Measurements from ENCODE around the gene SCGB1C1. TPM values are rescaled to one million over a fixed set of nuclear protein-coding genes. Genes with fewer than 3 reads are reported as not detected.
"Not testable (repeated sequence)": the region's sequence is repeated elsewhere in the genome, so short reads cannot be mapped to it uniquely, and the experiment has no call there.

SCGB1C1 gene
- total RNA-seq, 1 donor from 2014 or later, result not detected

DNA sequence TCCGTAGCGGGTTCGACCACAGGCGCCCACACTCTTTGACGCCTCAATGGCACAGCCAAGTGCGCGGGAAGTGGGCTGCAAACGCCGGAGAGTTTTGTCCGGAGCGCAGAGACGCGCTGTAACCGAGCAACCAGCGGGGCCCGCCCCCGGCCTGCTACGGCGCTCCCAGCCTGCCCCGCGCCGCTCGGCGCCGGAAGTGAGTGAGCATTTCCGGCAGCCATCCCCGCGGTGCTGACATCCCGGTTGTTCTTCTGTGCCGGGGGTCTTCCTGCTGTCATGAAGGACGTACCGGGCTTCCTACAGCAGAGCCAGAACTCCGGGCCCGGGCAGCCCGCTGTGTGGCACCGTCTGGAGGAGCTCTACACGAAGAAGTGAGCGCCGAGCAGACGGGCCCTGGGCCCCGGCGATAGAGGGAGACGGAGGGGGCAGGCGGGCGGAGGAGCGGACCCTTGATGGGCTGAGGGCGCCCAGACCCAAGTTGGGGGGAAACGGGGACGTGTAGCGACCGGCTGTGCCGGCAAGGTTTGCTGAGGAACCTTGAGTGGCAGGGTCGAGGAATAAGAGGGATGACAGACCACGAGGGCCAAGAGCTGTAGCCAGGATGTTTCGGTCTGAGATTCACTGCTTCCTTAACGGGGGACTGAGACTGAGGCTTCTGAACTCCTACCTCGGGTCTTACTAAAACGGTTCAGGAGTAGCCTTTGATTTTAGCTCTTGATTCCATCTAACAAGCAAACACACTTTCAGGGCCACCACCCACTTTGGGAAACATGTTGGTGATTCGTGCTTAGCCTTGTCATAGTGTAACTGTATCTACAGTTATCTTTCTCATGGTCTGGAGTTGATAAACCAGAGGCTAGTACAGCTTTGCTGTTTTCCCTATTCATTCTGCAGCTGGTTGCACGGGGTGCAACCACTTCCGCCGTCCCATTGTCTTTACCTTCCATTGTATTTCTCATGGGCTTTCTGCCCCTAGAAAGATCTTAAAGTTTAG is 44.2 kb downstream of the SCGB1C1 start, which contains the start of gene PSMD13:
Gene PSMD13 (plus strand): TSS at position 203 of the 994 bp plus-strand sequence. CDS start 74 bp downstream, at position 277.
- Histone ChIP-seq H3F3A (ENCODE audit: low read depth) (peaks cover 12% of the 10 kb centered on the region), H3K27me3 (no peaks in the 10 kb centered on the region), H3K79me2 (ENCODE audit: low read depth) (peaks cover 46% of the 10 kb centered on the region), H3K4me3 (peak within 1 kb of the TSS; percentile 89), H3K9me3 (ENCODE audit: low read depth) (no peaks in the 10 kb centered on the region), H2AFZ (replicated peaks) (peak within 1 kb of the TSS; percentile 90), H3K9ac (peak within 1 kb of the TSS; percentile 65), H3K4me2 (peak within 1 kb of the TSS; percentile 98), H3K27ac (peak within 1 kb of the TSS; percentile 80), H4K20me1 (ENCODE audit: low read depth) (peaks cover 11% of the 10 kb centered on the region), H3K36me3 (no peaks in the 10 kb centered on the region), H3K4me1 (peaks cover 12% of the 10 kb centered on the region)
- H3K4me3 Mint-ChIP-seq, result peak within 1 kb of the TSS; percentile 97
- DNase-seq (ENCODE audit: low spot score), result peak; percentile 94
- H3K9me3 Mint-ChIP-seq, result no peaks in the 10 kb centered on the region
- TF ChIP-seq EZH2 (IDR thresholded peaks at IDR 0.05), result no peak
- TF ChIP-seq EZH2phosphoT487 (IDR thresholded peaks at IDR 0.05), result peak; percentile 31
- peaks cover 23% of the 10 kb centered on the region for H3K4me1 Mint-ChIP-seq
- peak within 1 kb of the TSS; percentile 94 for H3K27ac Mint-ChIP-seq
- peaks cover 9% of the 10 kb centered on the region for H3K36me3 Mint-ChIP-seq
- H3K27me3 Mint-ChIP-seq (ENCODE audit: insufficient read depth, low read depth), result peaks cover 4% of the 10 kb centered on the region

- H3K9me3 ChIP-seq (ENCODE audit: low read depth); H3K27me3 ChIP-seq; H3K27me3 Mint-ChIP-seq (ENCODE audit: insufficient read depth, low read depth); DNase-seq (ENCODE audit: low spot score); H3K27ac Mint-ChIP-seq; H3K36me3 ChIP-seq; H2AFZ ChIP-seq (replicated peaks); H3K27ac ChIP-seq; H3K4me3 ChIP-seq; H3K9me3 Mint-ChIP-seq; H3K9ac ChIP-seq: not testable (repeated sequence)
- Mint-ChIP-seq H3K36me3 (peaks cover 13% of the 10 kb centered on the region), H3K4me1 (peaks cover 23% of the 10 kb centered on the region), H3K4me3 (peak overlapping the region; percentile 97)
- H3K79me2 ChIP-seq (ENCODE audit: low read depth), result peaks cover 46% of the 10 kb centered on the region
- H4K20me1 ChIP-seq (ENCODE audit: low read depth), result peaks cover 11% of the 10 kb centered on the region
- H3F3A ChIP-seq (ENCODE audit: low read depth), result peaks cover 12% of the 10 kb centered on the region
- peaks cover 12% of the 10 kb centered on the region for H3K4me1 ChIP-seq
- H3K4me2 ChIP-seq, result peak overlapping the region; percentile 98
Observed at GRCh38 chr11:238346-238745, 45.5 kb downstream of the SCGB1C1 start.

DNA sequence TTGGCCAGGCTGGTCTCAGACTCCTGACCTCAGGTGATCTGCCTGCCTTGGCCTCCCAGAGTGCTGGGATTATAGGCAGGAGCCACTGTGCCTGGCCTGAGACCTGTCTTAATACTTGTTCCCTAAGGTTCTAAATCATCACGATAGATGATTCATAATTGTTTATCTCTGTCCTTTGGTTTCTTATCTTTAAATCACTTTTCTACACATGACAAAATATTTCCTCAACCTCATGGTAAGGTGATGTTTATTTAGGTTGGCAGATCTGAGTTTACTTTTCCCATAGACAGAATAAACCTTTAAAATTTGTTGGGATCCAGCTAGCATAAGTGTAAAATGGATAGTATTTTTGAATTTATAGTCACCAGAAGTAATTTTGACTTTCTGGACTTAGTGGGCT is 47.4 kb downstream of the SCGB1C1 start:
- H3K27ac ChIP-seq, result no peak overlapping the region
- H3K9me3 Mint-ChIP-seq, result no peaks in the 10 kb centered on the region
- no peak for DNase-seq (ENCODE audit: low spot score)
- H3K4me3 Mint-ChIP-seq, result no peak overlapping the region
- H3K27me3 Mint-ChIP-seq (ENCODE audit: insufficient read depth, low read depth), result no peaks in the 10 kb centered on the region
- TF ChIP-seq, protein P1, sequence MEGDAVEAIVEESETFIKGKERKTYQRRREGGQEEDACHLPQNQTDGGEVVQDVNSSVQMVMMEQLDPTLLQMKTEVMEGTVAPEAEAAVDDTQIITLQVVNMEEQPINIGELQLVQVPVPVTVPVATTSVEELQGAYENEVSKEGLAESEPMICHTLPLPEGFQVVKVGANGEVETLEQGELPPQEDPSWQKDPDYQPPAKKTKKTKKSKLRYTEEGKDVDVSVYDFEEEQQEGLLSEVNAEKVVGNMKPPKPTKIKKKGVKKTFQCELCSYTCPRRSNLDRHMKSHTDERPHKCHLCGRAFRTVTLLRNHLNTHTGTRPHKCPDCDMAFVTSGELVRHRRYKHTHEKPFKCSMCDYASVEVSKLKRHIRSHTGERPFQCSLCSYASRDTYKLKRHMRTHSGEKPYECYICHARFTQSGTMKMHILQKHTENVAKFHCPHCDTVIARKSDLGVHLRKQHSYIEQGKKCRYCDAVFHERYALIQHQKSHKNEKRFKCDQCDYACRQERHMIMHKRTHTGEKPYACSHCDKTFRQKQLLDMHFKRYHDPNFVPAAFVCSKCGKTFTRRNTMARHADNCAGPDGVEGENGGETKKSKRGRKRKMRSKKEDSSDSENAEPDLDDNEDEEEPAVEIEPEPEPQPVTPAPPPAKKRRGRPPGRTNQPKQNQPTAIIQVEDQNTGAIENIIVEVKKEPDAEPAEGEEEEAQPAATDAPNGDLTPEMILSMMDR (IDR thresholded peaks at IDR 0.05), result no peak
- TF ChIP-seq EZH2 (IDR thresholded peaks at IDR 0.05) (no peak), EZH2phosphoT487 (IDR thresholded peaks at IDR 0.05) (no peak)
- H3K79me2 ChIP-seq (ENCODE audit: low read depth), result peaks cover 39% of the 10 kb centered on the region
- no peak overlapping the region for H3K9ac ChIP-seq
- H3K36me3 ChIP-seq, result peaks cover 7% of the 10 kb centered on the region
- peaks cover 11% of the 10 kb centered on the region for H3F3A ChIP-seq (ENCODE audit: low read depth)
- no peaks in the 10 kb centered on the region for H3K9me3 ChIP-seq (ENCODE audit: low read depth)
- no peak overlapping the region for H2AFZ ChIP-seq (replicated peaks)
- no peaks in the 10 kb centered on the region for H3K27me3 ChIP-seq
- no peak overlapping the region for H3K27ac Mint-ChIP-seq
- peaks cover 9% of the 10 kb centered on the region for H3K4me1 ChIP-seq
- no peak overlapping the region for H3K4me2 ChIP-seq
- peaks cover 18% of the 10 kb centered on the region for H3K4me1 Mint-ChIP-seq
- peaks cover 15% of the 10 kb centered on the region for H3K36me3 Mint-ChIP-seq
- H4K20me1 ChIP-seq (ENCODE audit: low read depth), result peaks cover 11% of the 10 kb centered on the region
- H3K4me3 ChIP-seq, result no peak overlapping the region

- no peak overlapping the region for H3K4me3 Mint-ChIP-seq
- Histone ChIP-seq H4K20me1 (ENCODE audit: low read depth) (peaks cover 11% of the 10 kb centered on the region), H3K4me2 (no peak overlapping the region), H3K4me3 (no peak overlapping the region), H3K4me1 (peaks cover 7% of the 10 kb centered on the region), H3K36me3 (peaks cover 7% of the 10 kb centered on the region), H3K9ac (no peak overlapping the region), H3K79me2 (ENCODE audit: low read depth) (peaks cover 34% of the 10 kb centered on the region), H3K27me3 (no peaks in the 10 kb centered on the region), H3F3A (ENCODE audit: low read depth) (peaks cover under 1% of the 10 kb centered on the region), H3K27ac (no peak overlapping the region), H3K9me3 (ENCODE audit: low read depth) (no peaks in the 10 kb centered on the region), H2AFZ (replicated peaks) (no peak overlapping the region)
- H3K36me3 Mint-ChIP-seq, result peaks cover 17% of the 10 kb centered on the region
- no peak for DNase-seq (ENCODE audit: low spot score)
- H3K4me1 Mint-ChIP-seq, result peaks cover 13% of the 10 kb centered on the region
- no peaks in the 10 kb centered on the region for H3K27me3 Mint-ChIP-seq (ENCODE audit: insufficient read depth, low read depth)
- H3K27ac Mint-ChIP-seq, result no peak overlapping the region
- H3K9me3 Mint-ChIP-seq, result no peaks in the 10 kb centered on the region
- no peak for TF ChIP-seq EZH2phosphoT487 (IDR thresholded peaks at IDR 0.05)
- no peak for TF ChIP-seq EZH2 (IDR thresholded peaks at IDR 0.05)
- TF ChIP-seq, protein P1 (IDR thresholded peaks at IDR 0.05), result no peak
Observed at GRCh38 chr11:241634-242033, 48.8 kb downstream of the SCGB1C1 start.

Small RNA genes lying within 50 kb of the gene (small RNA-seq; reads per million reads assigned to genes)
- gene RNU6-447P, result not detected

Other genes with a start within 250 kb of the SCGB1C1 start
- 13.1 and 16.8 TPM in 2 replicates for gene BET1L, start 14.3 kb downstream of the SCGB1C1 start, total RNA-seq (ENCODE audit: low replicate concordance)
- gene RIC8A, start 14.6 kb downstream of the SCGB1C1 start, total RNA-seq (ENCODE audit: low replicate concordance), result 45.0 and 67.2 TPM in 2 replicates
- gene SIRT3, start 43.3 kb downstream of the SCGB1C1 start, total RNA-seq (ENCODE audit: low replicate concordance), result 22.4 and 22.6 TPM in 2 replicates
- gene PSMD13, start 43.9 kb downstream of the SCGB1C1 start, total RNA-seq (ENCODE audit: low replicate concordance), result 90.6 and 106 TPM in 2 replicates
- not detected in 2 replicates for gene NLRP6, start 85.3 kb downstream of the SCGB1C1 start, total RNA-seq (ENCODE audit: low replicate concordance)
- gene PGGHG, start 96.0 kb downstream of the SCGB1C1 start, total RNA-seq (ENCODE audit: low replicate concordance), result 20.5 and 44.4 TPM in 2 replicates
- gene IFITM5, start 106.4 kb downstream of the SCGB1C1 start, total RNA-seq (ENCODE audit: low replicate concordance), result not detected in 2 replicates
- 10.5 and 63.9 TPM in 2 replicates for gene IFITM2, start 114.7 kb downstream of the SCGB1C1 start, total RNA-seq (ENCODE audit: low replicate concordance)
- 13.3 and 48.6 TPM in 2 replicates for gene IFITM1, start 121.0 kb downstream of the SCGB1C1 start, total RNA-seq (ENCODE audit: low replicate concordance)
- gene IFITM3, start 127.8 kb downstream of the SCGB1C1 start, total RNA-seq (ENCODE audit: low replicate concordance), result 19.8 and 61.7 TPM in 2 replicates
- gene B4GALNT4, start 176.4 kb downstream of the SCGB1C1 start, total RNA-seq (ENCODE audit: low replicate concordance), result 16.4 and 110 TPM in 2 replicates
- 6.5 and 8.5 TPM in 2 replicates for gene PKP3, start 201.1 kb downstream of the SCGB1C1 start, total RNA-seq (ENCODE audit: low replicate concordance)
- gene SIGIRR, start 221.9 kb downstream of the SCGB1C1 start, total RNA-seq (ENCODE audit: low replicate concordance), result 5.4 and 8.4 TPM in 2 replicates
- 1.3 and 4.7 TPM in 2 replicates for gene ANO9, start 248.9 kb downstream of the SCGB1C1 start, total RNA-seq (ENCODE audit: low replicate concordance)

All from neural progenitor cell (in vitro differentiated cells).